Measurements from ENCODE around the gene LAIR1.

- TF ChIP-seq, protein P1, sequence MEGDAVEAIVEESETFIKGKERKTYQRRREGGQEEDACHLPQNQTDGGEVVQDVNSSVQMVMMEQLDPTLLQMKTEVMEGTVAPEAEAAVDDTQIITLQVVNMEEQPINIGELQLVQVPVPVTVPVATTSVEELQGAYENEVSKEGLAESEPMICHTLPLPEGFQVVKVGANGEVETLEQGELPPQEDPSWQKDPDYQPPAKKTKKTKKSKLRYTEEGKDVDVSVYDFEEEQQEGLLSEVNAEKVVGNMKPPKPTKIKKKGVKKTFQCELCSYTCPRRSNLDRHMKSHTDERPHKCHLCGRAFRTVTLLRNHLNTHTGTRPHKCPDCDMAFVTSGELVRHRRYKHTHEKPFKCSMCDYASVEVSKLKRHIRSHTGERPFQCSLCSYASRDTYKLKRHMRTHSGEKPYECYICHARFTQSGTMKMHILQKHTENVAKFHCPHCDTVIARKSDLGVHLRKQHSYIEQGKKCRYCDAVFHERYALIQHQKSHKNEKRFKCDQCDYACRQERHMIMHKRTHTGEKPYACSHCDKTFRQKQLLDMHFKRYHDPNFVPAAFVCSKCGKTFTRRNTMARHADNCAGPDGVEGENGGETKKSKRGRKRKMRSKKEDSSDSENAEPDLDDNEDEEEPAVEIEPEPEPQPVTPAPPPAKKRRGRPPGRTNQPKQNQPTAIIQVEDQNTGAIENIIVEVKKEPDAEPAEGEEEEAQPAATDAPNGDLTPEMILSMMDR (IDR thresholded peaks at IDR 0.05), result no peak
- TF ChIP-seq POLR2A (IDR thresholded peaks at IDR 0.05), result no peak
Measured at GRCh38 chr19:54331626-54332025, 33.1 kb downstream of the LAIR1 start.

All from upper lobe of left lung (tissue), 4 donors.